ENCODE measurements around the gene PRR36. TPM values are rescaled to one million over a fixed set of nuclear protein-coding genes. Genes with fewer than 3 reads are reported as not detected.
"Not testable (repeated sequence)": the region's sequence is repeated elsewhere in the genome, so short reads cannot be mapped to it uniquely, and the experiment has no call there.

Gene PRR36
- total RNA-seq, 4 donors from 2014 or later = 0.52 TPM; not detected in 3

DNA sequence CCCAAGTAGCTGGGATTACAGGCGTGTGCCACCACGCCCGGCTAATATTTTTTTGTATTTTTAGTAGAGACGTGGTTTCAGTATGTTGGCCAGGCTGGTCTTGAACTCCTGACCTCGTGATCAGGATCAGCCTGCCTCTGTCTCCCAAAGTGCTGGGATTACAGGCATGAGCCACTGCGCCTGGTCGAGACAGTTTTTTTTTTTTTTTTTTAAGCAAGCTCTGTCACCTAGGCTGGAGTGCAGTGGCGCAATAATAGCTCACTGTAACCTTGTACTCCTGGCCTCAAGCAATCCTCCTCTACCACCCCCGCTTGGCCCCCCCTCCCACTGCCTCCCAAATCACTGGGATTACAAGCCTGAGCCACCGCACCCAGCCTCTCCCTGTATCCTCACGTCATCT is 23.1 kb upstream of the PRR36 start:
- no peak for DNase-seq (ENCODE audit: extremely low spot score)
- Histone ChIP-seq H3K36me3 (no peaks in the 10 kb centered on the region), H3K9me3 (no peaks in the 10 kb centered on the region), H3K4me1 (no peaks in the 10 kb centered on the region), H3K27ac (replicated peaks in 1 of 4) (no peak overlapping the region), H3K27me3 (peaks cover 0 to 43% (median 4%) of the 10 kb centered on the region in 4 donors), H3K4me3 (no peak overlapping the region)
- 87% methylated on average over 11 of the region's 11 CpGs for WGBS
- intact Hi-C loops (cut with DNase I) = loop anchor here (5.0 kb wide), 1 partner anchor 35 kb away; no protein-coding TSS in a partner anchor
- TF ChIP-seq POLR2AphosphoS5 (IDR thresholded peaks at IDR 0.05) (no peak), EP300 (IDR thresholded peaks at IDR 0.05) (no peak), POLR2A (IDR thresholded peaks at IDR 0.05; ENCODE audit: low read depth) (no peak)
- TF ChIP-seq, protein P1, sequence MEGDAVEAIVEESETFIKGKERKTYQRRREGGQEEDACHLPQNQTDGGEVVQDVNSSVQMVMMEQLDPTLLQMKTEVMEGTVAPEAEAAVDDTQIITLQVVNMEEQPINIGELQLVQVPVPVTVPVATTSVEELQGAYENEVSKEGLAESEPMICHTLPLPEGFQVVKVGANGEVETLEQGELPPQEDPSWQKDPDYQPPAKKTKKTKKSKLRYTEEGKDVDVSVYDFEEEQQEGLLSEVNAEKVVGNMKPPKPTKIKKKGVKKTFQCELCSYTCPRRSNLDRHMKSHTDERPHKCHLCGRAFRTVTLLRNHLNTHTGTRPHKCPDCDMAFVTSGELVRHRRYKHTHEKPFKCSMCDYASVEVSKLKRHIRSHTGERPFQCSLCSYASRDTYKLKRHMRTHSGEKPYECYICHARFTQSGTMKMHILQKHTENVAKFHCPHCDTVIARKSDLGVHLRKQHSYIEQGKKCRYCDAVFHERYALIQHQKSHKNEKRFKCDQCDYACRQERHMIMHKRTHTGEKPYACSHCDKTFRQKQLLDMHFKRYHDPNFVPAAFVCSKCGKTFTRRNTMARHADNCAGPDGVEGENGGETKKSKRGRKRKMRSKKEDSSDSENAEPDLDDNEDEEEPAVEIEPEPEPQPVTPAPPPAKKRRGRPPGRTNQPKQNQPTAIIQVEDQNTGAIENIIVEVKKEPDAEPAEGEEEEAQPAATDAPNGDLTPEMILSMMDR (IDR thresholded peaks at IDR 0.05) = no peak

DNA sequence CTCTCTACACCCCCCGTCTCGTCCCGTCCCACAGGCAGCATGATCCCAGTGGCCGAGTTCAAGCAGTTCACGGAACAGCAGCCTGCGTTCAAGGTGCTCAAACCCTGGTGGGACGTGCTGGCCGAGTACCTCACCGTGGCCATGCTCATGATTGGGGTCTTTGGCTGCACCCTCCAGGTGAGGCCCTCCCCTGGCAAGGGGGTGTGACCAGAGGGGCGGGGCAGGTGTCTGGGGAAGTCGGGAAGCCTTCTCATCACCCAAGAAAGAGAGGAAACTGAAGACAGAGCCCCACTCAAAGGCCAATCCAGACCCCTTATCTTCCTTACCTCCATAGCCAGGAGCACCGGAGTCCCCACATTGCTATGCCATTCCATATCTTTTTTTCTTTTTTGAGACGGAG is 21.4 kb upstream of the PRR36 start:
- DNase-seq (ENCODE audit: extremely low spot score) = no peak
- intact Hi-C loops (cut with DNase I) = loop anchor here (5.0 kb wide), 1 partner anchor 33 kb away; no protein-coding TSS in a partner anchor
- TF ChIP-seq POLR2A (IDR thresholded peaks at IDR 0.05; ENCODE audit: low read depth) (no peak), EP300 (IDR thresholded peaks at IDR 0.05) (no peak), POLR2AphosphoS5 (IDR thresholded peaks at IDR 0.05) (no peak)
- TF ChIP-seq, protein P1 (IDR thresholded peaks at IDR 0.05) = no peak
- Histone ChIP-seq H3K36me3 (no peaks in the 10 kb centered on the region), H3K4me3 (no peak overlapping the region), H3K9me3 (no peaks in the 10 kb centered on the region), H3K27me3 (peaks cover 0 to 47% (median 4%) of the 10 kb centered on the region in 4 donors), H3K4me1 (no peaks in the 10 kb centered on the region), H3K27ac (replicated peaks in 1 of 4) (no peak overlapping the region)
- 88% methylated on average over 6 of the region's 13 CpGs for WGBS

DNA sequence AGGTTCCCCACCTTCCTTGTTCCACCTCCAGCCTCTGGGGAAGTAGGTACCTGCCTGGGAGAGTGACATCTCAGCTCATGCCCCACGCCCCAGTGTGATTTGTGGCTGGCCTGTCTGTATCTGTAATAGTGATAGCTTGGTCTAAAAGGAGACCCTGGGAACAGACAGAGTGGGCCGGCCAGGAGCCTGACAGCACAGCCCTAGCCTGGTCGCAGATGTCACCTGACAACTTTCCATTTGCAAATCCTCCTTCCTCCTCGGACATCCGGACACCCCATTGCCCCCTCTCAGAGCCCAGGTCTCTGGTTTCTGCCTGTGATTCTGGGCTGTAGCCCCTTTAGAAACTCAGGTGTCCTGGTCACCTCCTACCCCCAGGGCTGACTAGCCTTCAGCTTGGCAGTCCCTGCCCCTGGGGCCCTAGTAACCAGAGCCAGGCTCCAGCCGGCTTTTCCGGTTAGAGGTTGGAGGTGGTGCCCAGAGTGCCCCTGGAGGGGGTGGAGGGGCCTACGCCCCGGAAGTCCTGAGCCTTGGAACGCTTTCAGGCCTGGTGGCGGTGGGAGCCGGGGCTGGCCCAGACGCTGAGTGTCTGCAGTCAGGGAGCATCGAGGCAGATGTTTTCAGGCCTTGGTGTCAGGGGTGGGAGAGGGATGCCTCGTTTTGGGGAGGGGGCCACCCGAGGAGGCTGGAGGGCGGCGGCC is 20.6 kb upstream of the PRR36 start:
- intact Hi-C loops (cut with DNase I) = loop anchor here (5.0 kb wide), 1 partner anchor 32 kb away; no protein-coding TSS in a partner anchor
- Histone ChIP-seq H3K4me3 (no peak overlapping the region), H3K27me3 (peaks cover 0 to 49% (median 4%) of the 10 kb centered on the region in 4 donors), H3K9me3 (no peaks in the 10 kb centered on the region), H3K36me3 (no peaks in the 10 kb centered on the region), H3K27ac (replicated peaks in 1 of 4) (no peak overlapping the region), H3K4me1 (no peaks in the 10 kb centered on the region)
- 63% methylated on average over 8 of the region's 18 CpGs for WGBS
- TF ChIP-seq POLR2AphosphoS5 (IDR thresholded peaks at IDR 0.05) = no peak
- TF ChIP-seq EP300 (IDR thresholded peaks at IDR 0.05) = no peak
- TF ChIP-seq POLR2A (IDR thresholded peaks at IDR 0.05; ENCODE audit: low read depth) = no peak
- TF ChIP-seq, protein P1 (IDR thresholded peaks at IDR 0.05) = no peak
- DNase-seq (ENCODE audit: extremely low spot score) = no peak

DNA sequence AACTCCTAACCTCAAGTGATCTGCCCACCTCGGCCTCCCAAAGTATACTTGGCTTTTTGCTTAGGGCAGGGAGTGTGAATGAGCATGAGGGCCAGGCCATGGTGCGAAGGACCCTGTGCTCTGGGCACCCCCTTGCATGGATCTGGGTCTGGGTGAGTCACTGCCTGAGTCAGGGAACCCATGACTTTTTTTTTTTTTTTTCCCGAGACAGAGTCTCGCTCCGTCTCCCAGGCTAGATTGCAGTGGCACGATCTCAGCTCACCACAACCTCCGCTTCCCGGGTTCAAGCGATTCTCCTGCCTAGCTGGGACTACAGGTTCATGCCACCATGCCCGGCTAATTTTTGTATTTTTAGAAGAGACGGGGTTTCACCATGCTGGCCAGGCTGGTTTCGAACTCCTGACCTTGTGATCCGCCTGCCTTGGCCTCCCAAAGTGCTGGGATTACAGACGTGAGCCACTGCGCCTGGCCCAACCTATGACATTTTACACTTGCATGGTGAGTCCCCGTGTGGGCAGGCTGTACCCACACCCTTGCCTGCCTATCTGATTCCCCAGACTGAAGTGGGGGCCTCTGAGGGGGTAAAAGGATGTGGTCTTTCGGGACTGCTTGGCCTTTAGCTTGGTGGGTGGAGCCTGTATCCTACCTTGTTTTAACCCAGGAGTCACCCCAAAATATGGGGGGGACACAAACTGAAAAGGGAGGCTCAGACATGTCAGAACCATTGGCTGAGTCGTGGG is 19.3 kb upstream of the PRR36 start:
- 79% methylated on average over 18 of the region's 18 CpGs for WGBS
- DNase-seq (ENCODE audit: extremely low spot score) = not testable (repeated sequence)

DNA sequence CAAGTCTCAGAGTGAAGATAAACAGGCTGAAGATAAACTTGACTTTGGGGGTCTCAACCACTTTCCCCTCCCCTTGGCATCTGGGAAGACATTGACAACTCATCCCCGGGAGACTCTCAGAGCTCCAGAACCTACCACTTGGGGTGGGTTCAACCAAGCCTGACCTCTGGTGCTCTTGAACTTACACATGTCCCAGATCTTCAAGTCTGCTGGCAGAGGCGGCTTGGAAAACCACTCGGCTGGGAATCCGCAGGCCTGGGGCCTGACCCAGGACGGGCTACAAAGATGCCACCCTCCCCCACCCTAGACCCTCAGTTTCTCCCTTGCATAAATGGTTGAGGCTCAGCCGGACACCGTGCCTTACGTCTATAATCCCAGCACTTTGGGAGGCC is 14.6 kb upstream of the PRR36 start:
- TF ChIP-seq POLR2A (IDR thresholded peaks at IDR 0.05; ENCODE audit: low read depth) (no peak), POLR2AphosphoS5 (IDR thresholded peaks at IDR 0.05) (no peak)
- TF ChIP-seq, protein P1 (IDR thresholded peaks at IDR 0.05) = no peak
- H3K4me1 ChIP-seq = peaks cover 5 to 8% (median 7%) of the 10 kb centered on the region in 4 donors
- intact Hi-C loops (cut with DNase I) = no loop called here
- no peak for DNase-seq (ENCODE audit: extremely low spot score)
- no peaks in the 10 kb centered on the region for H3K36me3 ChIP-seq
- no peaks in the 10 kb centered on the region for H3K9me3 ChIP-seq
- H3K27ac ChIP-seq (replicated peaks in 1 of 4) = no peak overlapping the region
- peaks cover 0 to 51% (median 11%) of the 10 kb centered on the region in 4 donors for H3K27me3 ChIP-seq
- peak overlapping the region; percentile 36 to 55 (median 42) for H3K4me3 ChIP-seq
- 100% methylated on average over 2 of the region's 8 CpGs for WGBS

More for the DNA sequence above, 19.3 kb upstream of the PRR36 start:
- intact Hi-C loops (cut with DNase I); H3K9me3 ChIP-seq; H3K27ac ChIP-seq (replicated peaks in 1 of 4); H3K36me3 ChIP-seq; H3K4me3 ChIP-seq; H3K4me1 ChIP-seq: not testable (repeated sequence)
- peaks cover 0 to 53% (median 7%) of the 10 kb centered on the region in 4 donors for H3K27me3 ChIP-seq

Measured in esophagus muscularis mucosa (tissue), 4 donors.